Measurements from ENCODE around the gene LRTM2.

The LRTM2 gene

GRCh38 chr12:1844223-1844622 is 23.9 kb downstream of the LRTM2 start:
- DNase-seq: no peak

- DNase-seq: no peak
Measured at GRCh38 chr12:1844661-1845409, 24.5 kb downstream of the LRTM2 start.

- no peak for DNase-seq
Measured at GRCh38 chr12:1845427-1845826, 25.1 kb downstream of the LRTM2 start.

GRCh38 chr12:1845886-1846285 is 25.5 kb downstream of the LRTM2 start:
- DNase-seq: no peak

DNA sequence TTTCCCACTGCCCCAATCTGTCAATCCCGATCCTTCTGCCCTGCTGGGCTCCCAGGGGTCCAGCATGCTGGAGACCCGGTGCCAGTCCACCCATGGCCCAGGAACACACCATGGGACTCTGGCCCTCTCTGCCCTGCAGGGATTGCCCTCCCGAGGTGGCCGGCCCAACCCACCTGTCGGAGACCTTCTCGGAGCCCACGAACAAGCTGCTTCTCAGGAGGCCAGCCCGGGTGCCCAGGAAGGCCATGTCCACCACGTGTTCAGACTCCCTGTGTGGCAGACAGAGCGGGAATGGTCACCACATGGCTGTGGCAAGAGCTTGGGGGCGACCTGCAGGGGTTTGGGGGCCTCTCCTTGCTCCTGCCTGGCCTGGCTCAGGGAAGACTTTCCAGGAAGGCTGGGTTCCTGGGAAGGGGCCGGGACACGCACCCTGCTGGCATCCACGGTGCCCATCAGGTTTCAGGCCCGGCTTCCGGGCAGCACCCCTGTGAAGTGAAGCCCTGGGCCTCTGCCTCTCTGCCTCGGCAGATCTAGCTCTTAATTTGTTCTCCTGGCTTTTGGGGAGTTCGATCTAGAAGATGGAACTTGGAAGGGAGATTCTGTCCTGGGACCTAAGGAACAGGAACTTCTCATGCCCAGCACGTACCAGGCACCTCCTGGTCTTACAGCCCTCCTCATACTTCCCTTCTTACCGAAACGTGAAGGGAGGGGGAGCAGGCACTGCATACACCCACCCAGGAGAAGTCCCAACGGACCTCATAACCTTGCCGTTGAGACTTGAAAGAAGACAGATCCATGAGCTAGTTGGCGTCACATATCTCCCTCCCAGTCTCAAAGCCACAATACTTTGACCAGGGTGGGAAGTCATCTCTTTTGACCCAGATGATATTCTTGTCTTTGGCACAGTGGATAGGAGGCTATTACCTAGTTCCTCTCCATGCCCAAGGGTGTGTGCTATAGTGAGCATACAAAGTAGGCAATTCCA is 26.3 kb downstream of the LRTM2 start:
- DNase-seq: no peak

GRCh38 chr12:1847411-1847810 is 27.0 kb downstream of the LRTM2 start:
- DNase-seq: no peak

DNA sequence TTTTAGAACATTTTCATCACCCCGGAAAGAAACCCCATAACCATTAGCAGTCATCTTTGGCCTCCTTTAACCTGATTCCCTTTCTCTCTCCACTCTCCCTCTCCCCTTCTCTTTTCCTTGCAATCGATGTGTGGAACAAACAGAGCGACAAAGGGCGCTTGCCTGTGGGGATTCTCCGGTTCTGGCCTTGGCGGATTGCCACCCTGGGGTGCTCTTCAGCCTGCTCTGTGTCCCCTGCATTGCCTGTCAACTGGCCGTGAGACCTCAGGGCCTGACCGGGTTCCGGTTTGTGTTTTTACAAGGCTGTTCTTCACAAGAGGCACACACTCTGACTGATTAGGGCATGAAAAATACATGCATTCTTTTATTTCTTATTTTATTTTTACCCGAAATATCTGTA is 27.8 kb downstream of the LRTM2 start:
- no peak for DNase-seq

DNA sequence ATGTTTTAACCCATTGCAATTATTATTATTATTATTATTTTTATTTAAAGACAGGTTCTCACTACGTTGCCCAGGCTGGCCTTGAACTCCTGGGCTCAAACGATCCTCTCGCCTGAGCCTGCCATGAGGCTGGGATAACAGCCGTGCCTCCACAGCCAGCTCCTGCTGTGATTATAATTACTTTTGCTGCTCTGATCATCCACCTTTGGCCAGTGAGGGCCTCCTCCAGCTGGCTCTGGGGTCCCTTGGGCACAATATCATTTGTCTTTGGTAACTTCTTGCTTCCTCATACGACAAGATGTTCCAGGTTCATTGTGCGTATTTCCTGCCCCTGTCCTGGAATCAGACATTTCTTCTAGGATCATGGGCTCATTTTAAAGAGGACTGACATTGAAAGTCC is 28.4 kb downstream of the LRTM2 start:
- DNase-seq: no peak

GRCh38 chr12:1851151-1851701 is 30.9 kb downstream of the LRTM2 start:
- DNase-seq: peak; percentile 33

- no peak for DNase-seq
Measured at GRCh38 chr12:1852076-1852475, 31.7 kb downstream of the LRTM2 start.

GRCh38 chr12:1853716-1854115 is 33.4 kb downstream of the LRTM2 start:
- no peak for DNase-seq

DNA sequence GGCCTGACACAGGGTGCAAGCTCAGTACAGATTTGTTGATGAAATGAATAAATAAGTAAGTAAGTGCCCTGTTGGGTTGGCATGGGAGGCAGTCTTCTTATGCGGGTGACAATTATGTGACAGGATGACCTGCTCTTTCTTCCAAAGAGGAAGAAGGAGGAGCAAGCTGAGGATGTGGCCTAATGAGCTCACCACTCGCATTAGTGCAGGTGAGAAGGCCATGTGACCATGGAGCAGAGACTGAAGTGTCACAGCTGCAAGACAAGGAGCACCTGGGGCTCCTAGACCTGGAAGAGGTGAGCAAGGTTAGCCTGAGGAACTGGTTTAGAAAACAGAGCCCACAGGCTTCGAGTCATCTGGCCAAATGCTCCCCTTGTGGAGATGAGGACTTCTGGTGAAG is 34.9 kb downstream of the LRTM2 start:
- no peak for DNase-seq

GRCh38 chr12:1857086-1857485 is 36.7 kb downstream of the LRTM2 start:
- DNase-seq: no peak

GRCh38 chr12:1857821-1858220 is 37.5 kb downstream of the LRTM2 start:
- no peak for DNase-seq

DNA sequence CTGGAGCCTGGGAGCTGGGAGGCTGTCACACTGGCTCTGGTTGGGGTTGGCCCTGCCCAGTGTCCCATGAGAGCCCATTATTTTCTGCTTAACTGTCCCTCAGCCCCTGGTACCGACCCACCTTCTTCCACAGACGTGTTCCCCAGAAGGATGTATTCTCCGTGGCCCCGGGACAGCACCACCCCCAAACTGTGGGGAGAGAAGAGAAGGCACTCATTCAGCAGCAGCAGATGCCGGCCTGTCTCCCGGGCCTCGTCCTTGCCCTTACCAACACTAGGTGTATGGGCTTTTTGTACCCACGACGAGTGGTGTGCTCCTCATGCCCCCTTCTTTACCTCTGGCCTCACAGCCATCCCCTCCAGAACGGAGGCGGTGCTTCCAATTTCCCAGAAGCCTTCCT is 38.1 kb downstream of the LRTM2 start:
- DNase-seq: no peak

GRCh38 chr12:1859643-1860042 is 39.3 kb downstream of the LRTM2 start:
- DNase-seq: peak; percentile 26

GRCh38 chr12:1862973-1863372 is 42.6 kb downstream of the LRTM2 start:
- DNase-seq: no peak

DNA sequence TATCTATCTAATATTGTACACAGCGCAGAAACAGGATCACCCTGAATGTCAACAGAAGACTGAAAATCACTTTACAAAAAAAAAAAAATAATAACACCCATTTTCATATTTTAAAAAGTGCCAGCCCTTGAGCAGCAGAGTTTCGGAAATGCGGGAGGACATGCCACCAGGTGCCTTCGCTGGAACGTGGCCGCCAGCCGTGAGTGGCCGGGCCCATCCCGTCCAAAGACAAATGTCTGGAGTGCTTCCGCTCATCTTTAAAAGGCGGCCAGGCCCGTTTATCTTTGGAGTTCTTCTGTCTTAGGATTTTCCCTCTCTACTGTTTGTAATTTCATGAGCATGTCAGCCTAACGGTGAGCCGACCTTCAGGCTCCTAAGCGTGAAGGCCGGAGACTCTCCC is 43.5 kb downstream of the LRTM2 start:
- no peak for DNase-seq

GRCh38 chr12:1864456-1864855 is 44.1 kb downstream of the LRTM2 start:
- no peak for DNase-seq

GRCh38 chr12:1864867-1865266 is 44.5 kb downstream of the LRTM2 start:
- no peak for DNase-seq

GRCh38 chr12:1865284-1865866 is 45.0 kb downstream of the LRTM2 start:
- DNase-seq: no peak

- DNase-seq: no peak
Measured at GRCh38 chr12:1869145-1869544, 48.8 kb downstream of the LRTM2 start.

GRCh38 chr12:1870086-1870485 is 49.7 kb downstream of the LRTM2 start:
- DNase-seq: no peak

Data from amniotic stem cell (primary cell).